HEK293 (cell line): ENCODE measurements around the gene CYTL1.

Experiments
- MYNN ChIP-seq: fragments of 450-650 bp; formaldehyde crosslinking; IDR thresholded peaks from 2 replicates; pipeline ENCODE4 v1.5.1; 2016; ENCODE audit warnings: missing biosample characterization, missing genetic modification characterization, borderline replicate concordance
- YY1 ChIP-seq: fragments of 450-650 bp; formaldehyde crosslinking; IDR thresholded peaks from 2 replicates; pipeline ENCODE4 v1.5.1; 2018; ENCODE audit warnings: missing biosample characterization, missing genetic modification characterization
- ZNF19 ChIP-seq: fragments of 450-650 bp; formaldehyde crosslinking; IDR thresholded peaks from 2 replicates; pipeline ENCODE4; 2016; ENCODE audit warnings: missing biosample characterization, missing genetic modification characterization, low read depth
- ZNF404 ChIP-seq: fragments of 450-650 bp; formaldehyde crosslinking; IDR thresholded peaks from 2 replicates; pipeline ENCODE4 v1.5.1; 2017; ENCODE audit warnings: missing biosample characterization, missing genetic modification characterization
- ZNF555 ChIP-seq: fragments of 450-650 bp; formaldehyde crosslinking; conservative IDR thresholded peaks from 2 replicates; pipeline ENCODE4 v1.5.1; 2017; ENCODE audit warnings: missing biosample characterization, mild to moderate bottlenecking, missing genetic modification characterization, inconsistent platforms
- ZNF843 ChIP-seq: fragments of 450-650 bp; formaldehyde crosslinking; IDR thresholded peaks from 2 replicates; pipeline ENCODE4 v1.5.1; 2016; ENCODE audit warnings: missing biosample characterization, missing genetic modification characterization

DNA sequence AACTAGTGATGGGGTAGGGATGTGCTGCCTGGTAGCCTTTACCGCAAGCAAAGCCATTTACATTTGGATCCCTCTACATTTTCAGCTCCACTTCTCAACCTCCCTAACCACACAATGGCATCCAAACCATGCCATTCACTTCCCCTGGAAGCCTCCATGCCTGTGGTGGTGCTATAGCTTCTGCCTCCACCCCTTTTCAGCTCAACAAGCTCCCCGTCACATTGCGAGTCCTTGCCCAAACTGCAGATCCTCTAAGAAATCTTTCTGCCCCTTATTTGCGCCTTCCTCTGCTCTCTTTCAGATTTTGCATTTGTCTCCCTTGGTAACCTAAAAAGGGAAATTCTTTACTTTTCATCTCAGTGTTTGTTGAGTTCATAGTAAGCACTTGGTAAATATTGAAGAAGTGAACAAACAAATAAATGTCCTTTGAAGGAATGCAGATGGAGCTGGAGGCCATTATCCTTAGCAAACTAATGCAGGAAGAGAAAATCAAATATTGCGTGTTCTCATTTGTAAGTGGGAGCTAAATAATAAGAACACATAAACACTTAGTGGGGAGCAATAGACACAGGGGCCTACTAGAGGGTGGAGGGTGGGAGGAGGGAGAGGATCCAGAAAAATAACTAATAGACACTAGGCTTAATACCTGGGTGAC lies 6.9 kb downstream of the CYTL1 start:
- TF ChIP-seq MYNN (no peak), YY1 (tag by site-specific recombination) (no peak), ZNF843 (tag by site-specific recombination) (no peak), ZNF404 (tag by site-specific recombination) (no peak), ZNF555 (tag by site-specific recombination) (no peak), ZNF19 (no peak)
